Colon (tissue), 2 donors: Measurements from ENCODE around the gene PTPRM.

Source experiments
- FAIRE-seq: peaks from 2 replicates; lab custom pipeline; 2012; peaks lifted over from hg19 to GRCh38; lab: Jason Lieb, UNC
- donor health status: control.
- donor health status: control.

PTPRM gene

GRCh38 chr18:8399138-8399537 lies 832.0 kb downstream of the PTPRM start:
- FAIRE-seq = no peak

GRCh38 chr18:8400193-8400752 lies 833.2 kb downstream of the PTPRM start:
- no peak for FAIRE-seq

- FAIRE-seq = no peak
Measured at GRCh38 chr18:8400825-8401224, 833.7 kb downstream of the PTPRM start.

GRCh38 chr18:8401606-8402005 lies 834.5 kb downstream of the PTPRM start:
- no peak for FAIRE-seq

- FAIRE-seq = no peak
Measured at GRCh38 chr18:8402237-8402636, 835.1 kb downstream of the PTPRM start.

- no peak for FAIRE-seq
Measured at GRCh38 chr18:8403713-8404112, 836.6 kb downstream of the PTPRM start.

GRCh38 chr18:8406186-8406867 lies 839.2 kb downstream of the PTPRM start:
- FAIRE-seq = no peak

GRCh38 chr18:8406868-8407250 lies 839.7 kb downstream of the PTPRM start:
- FAIRE-seq = no peak

GRCh38 chr18:8409151-8409550 lies 842.0 kb downstream of the PTPRM start:
- FAIRE-seq = no peak

GRCh38 chr18:8411492-8411891 lies 844.4 kb downstream of the PTPRM start:
- FAIRE-seq = no peak

GRCh38 chr18:8412117-8412516 lies 845.0 kb downstream of the PTPRM start:
- FAIRE-seq = no peak

- no peak for FAIRE-seq
Measured at GRCh38 chr18:8413189-8413588, 846.1 kb downstream of the PTPRM start.

- no peak for FAIRE-seq
Measured at GRCh38 chr18:8413751-8414150, 846.6 kb downstream of the PTPRM start.

- FAIRE-seq = no peak
Measured at GRCh38 chr18:8416212-8417019, 849.3 kb downstream of the PTPRM start.

- FAIRE-seq = no peak
Measured at GRCh38 chr18:8422391-8422790, 855.3 kb downstream of the PTPRM start.

- no peak for FAIRE-seq
Measured at GRCh38 chr18:8423051-8423557, 856.0 kb downstream of the PTPRM start.

GRCh38 chr18:8424481-8424880 lies 857.4 kb downstream of the PTPRM start:
- no peak for FAIRE-seq

- no peak for FAIRE-seq
Measured at GRCh38 chr18:8424917-8425725, 858.0 kb downstream of the PTPRM start.

- no peak for FAIRE-seq
Measured at GRCh38 chr18:8426401-8426800, 859.3 kb downstream of the PTPRM start.

- no peak for FAIRE-seq
Measured at GRCh38 chr18:8427339-8427738, 860.2 kb downstream of the PTPRM start.

- FAIRE-seq = no peak
Measured at GRCh38 chr18:8428951-8429350, 861.8 kb downstream of the PTPRM start.

- FAIRE-seq = no peak
Measured at GRCh38 chr18:8431036-8431435, 863.9 kb downstream of the PTPRM start.
